ENCODE results near the gene MTNR1A.

The MTNR1A gene

GRCh38 chr4:186487726-186488125 lies 67.6 kb downstream of the MTNR1A start:
- peaks cover 25% of the 10 kb centered on the region for H3K9me3 Mint-ChIP-seq

GRCh38 chr4:186486172-186486571 lies 69.2 kb downstream of the MTNR1A start:
- H3K4me3 Mint-ChIP-seq = no peak overlapping the region
- no peak overlapping the region for H3K27ac Mint-ChIP-seq
- DNase-seq (no peak), ATAC-seq (no peak)
- no peaks in the 10 kb centered on the region for H3K27me3 Mint-ChIP-seq
- peaks cover 2% of the 10 kb centered on the region for H3K36me3 Mint-ChIP-seq (ENCODE audit: low read depth)
- H3K4me1 Mint-ChIP-seq = no peaks in the 10 kb centered on the region
- H3K9me3 Mint-ChIP-seq = peaks cover 19% of the 10 kb centered on the region

More at GRCh38 chr4:186487726-186488125, 67.6 kb downstream of the MTNR1A start:
- no peaks in the 10 kb centered on the region for H3K27me3 Mint-ChIP-seq
- no peaks in the 10 kb centered on the region for H3K4me1 Mint-ChIP-seq
- peaks cover 3% of the 10 kb centered on the region for H3K36me3 Mint-ChIP-seq (ENCODE audit: low read depth)
- no peak overlapping the region for H3K4me3 Mint-ChIP-seq
- no peak overlapping the region for H3K27ac Mint-ChIP-seq
- DNase-seq (no peak), ATAC-seq (no peak)

GRCh38 chr4:186485561-186486062 lies 69.8 kb downstream of the MTNR1A start:
- DNase-seq (no peak), ATAC-seq (no peak)
- H3K4me3 Mint-ChIP-seq = no peak overlapping the region
- no peaks in the 10 kb centered on the region for H3K4me1 Mint-ChIP-seq
- H3K9me3 Mint-ChIP-seq = peaks cover 15% of the 10 kb centered on the region
- H3K27me3 Mint-ChIP-seq = no peaks in the 10 kb centered on the region
- H3K27ac Mint-ChIP-seq = no peak overlapping the region
- H3K36me3 Mint-ChIP-seq (ENCODE audit: low read depth) = peaks cover 2% of the 10 kb centered on the region

- ATAC-seq = no peak
- H3K4me1 Mint-ChIP-seq = no peaks in the 10 kb centered on the region
- H3K27ac Mint-ChIP-seq = no peak overlapping the region
Observed at GRCh38 chr4:186485150-186485549, 70.2 kb downstream of the MTNR1A start.

GRCh38 chr4:186483656-186484055 lies 71.7 kb downstream of the MTNR1A start:
- Mint-ChIP-seq H3K4me3 (no peak overlapping the region), H3K9me3 (peaks cover 6% of the 10 kb centered on the region), H3K4me1 (no peaks in the 10 kb centered on the region)

More at GRCh38 chr4:186485150-186485549, 70.2 kb downstream of the MTNR1A start:
- H3K9me3 Mint-ChIP-seq = peaks cover 11% of the 10 kb centered on the region
- H3K4me3 Mint-ChIP-seq = no peak overlapping the region
- peaks cover 2% of the 10 kb centered on the region for H3K36me3 Mint-ChIP-seq (ENCODE audit: low read depth)
- H3K27me3 Mint-ChIP-seq = no peaks in the 10 kb centered on the region
- no peak for DNase-seq

More at GRCh38 chr4:186483656-186484055, 71.7 kb downstream of the MTNR1A start:
- ATAC-seq (no peak), DNase-seq (no peak)
- Mint-ChIP-seq H3K27ac (no peak overlapping the region), H3K27me3 (no peaks in the 10 kb centered on the region), H3K36me3 (ENCODE audit: low read depth) (no peaks in the 10 kb centered on the region)
